Measurements from ENCODE around the gene PIP4K2B.
"Not testable (repeated sequence)": the region's sequence is repeated elsewhere in the genome, so short reads cannot be mapped to it uniquely, and the experiment has no call there.

Gene PIP4K2B

GRCh38 chr17:38728290-38728831, 71.0 kb downstream of the PIP4K2B start:
- peak; percentile 73 for DNase-seq

GRCh38 chr17:38727736-38728135, 71.6 kb downstream of the PIP4K2B start:
- no peak for DNase-seq

DNA sequence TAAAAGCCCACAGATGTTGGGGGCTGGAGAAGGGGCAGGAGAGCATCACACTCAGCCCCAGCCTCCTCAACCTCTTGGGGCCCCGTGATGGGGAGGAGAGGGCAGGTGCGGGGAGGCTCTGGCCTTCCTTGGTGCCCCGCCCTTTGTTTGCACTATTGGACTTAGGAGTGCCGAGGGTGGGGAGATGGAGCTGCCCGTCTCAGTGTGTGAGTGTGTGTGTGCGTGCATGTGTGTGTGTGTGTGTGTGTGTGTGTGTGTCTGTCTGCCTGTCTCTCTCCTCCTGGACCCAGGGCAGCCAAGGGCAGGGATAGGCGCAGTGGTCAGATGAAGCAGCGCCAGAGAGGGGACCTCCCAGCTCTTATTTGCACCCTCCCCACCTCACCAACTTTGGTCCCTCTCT, 73.2 kb downstream of the PIP4K2B start:
- not testable (repeated sequence) for DNase-seq

- DNase-seq: no peak
Observed at GRCh38 chr17:38725066-38725465, 74.3 kb downstream of the PIP4K2B start.

- peak; percentile 86 for DNase-seq
Observed at GRCh38 chr17:38724337-38724988, 74.9 kb downstream of the PIP4K2B start.

DNA sequence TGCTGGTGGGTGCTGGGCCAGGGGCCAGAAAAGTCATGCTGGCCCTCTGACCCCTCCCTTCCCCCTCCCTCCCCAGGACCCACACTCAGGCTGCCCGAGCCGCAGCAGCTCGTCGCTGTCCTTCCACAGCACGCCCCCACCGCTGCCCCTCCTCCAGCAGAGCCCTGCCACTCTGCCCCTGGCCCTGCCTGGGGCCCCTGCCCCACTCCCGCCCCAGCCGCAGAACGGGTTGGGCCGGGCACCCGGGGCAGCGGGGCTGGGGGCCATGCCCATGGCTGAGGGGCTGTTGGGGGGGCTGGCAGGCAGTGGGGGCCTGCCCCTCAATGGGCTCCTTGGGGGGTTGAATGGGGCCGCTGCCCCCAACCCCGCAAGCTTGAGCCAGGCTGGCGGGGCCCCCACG, 77.6 kb downstream of the PIP4K2B start:
- DNase-seq: no peak

DNA sequence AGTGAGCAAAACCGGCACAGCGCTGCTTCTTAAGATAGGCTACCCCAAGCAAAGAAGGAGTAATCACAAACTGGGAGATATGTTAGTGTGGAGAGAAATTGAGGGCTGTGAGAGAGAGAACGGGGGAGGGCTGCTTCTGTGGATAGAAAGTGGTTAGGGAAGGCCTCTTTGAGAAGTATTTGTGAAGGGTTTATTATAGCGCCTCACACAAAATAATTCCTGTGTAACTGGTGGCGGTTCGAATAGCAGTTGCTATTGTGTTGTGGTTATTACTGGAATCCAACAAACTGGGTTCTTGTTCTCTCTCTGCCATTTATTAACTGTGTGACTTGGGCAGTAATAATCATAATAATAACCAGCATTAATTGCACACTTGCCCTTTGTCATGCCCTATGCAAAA, 78.4 kb downstream of the PIP4K2B start:
- no peak for DNase-seq

GRCh38 chr17:38719943-38720641, 79.3 kb downstream of the PIP4K2B start:
- DNase-seq: no peak

GRCh38 chr17:38719289-38719942, 79.9 kb downstream of the PIP4K2B start:
- DNase-seq: no peak

DNA sequence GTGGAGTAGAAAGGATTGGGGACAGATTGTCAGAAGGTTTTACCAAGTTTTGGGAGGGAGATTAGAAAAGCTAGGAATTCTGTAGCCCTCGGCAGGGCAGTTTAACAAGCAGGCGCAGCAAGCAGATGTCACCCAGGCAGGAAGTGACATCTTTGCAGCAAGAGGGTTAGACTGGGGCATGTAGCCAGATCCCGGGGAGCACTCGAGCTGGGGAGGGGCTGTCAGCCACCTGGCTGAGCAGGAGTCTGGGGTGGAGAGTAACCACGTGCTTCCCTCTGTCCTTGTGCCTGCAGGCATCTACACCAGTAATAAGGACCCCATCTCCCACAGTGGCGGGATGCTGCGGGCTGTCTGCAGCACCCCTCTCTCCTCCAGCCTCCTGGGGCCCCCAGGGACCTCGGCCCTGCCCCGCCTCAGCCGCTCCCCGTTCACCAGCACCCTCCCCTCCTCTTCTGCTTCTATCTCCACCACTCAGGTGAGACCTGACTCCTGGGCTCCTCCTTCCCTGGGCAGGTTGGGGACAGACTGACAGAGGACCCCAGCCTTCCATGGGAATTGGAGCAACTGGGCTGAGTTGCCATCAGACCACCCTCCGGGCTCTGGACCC, 82.1 kb downstream of the PIP4K2B start:
- DNase-seq: no peak

GRCh38 chr17:38716368-38717005, 82.9 kb downstream of the PIP4K2B start:
- no peak for DNase-seq
